Ectodermal cell (in vitro differentiated cells): ENCODE data around the gene CCDC183.
"Not testable (repeated sequence)": the region's sequence is repeated elsewhere in the genome, so short reads cannot be mapped to it uniquely, and the experiment has no call there.

Experiments used
- H3K27ac ChIP-seq: 2 replicates; pipeline ENCODE4 v1.7.0; 2013; ENCODE audit warnings: mild to moderate bottlenecking, low read depth, low read length; ENCODE audit not compliant: insufficient read depth, poor library complexity, severe bottlenecking
- H3K27me3 ChIP-seq: 2 replicates; pipeline ENCODE4 v1.7.0; 2013; ENCODE audit warnings: mild to moderate bottlenecking, low read length; ENCODE audit not compliant: insufficient read depth, control insufficient read depth, poor library complexity, severe bottlenecking
- H3K36me3 ChIP-seq: one replicate; pipeline ENCODE4 v1.7.0; 2013; ENCODE audit warnings: low read length; ENCODE audit not compliant: control insufficient read depth, insufficient read depth
- H3K4me1 ChIP-seq: one replicate; pipeline ENCODE4 v1.7.0; 2013; ENCODE audit warnings: low read length; ENCODE audit not compliant: control insufficient read depth, insufficient read depth
- H3K4me3 ChIP-seq: 2 replicates; pipeline ENCODE4 v1.7.0; 2013; ENCODE audit warnings: low read depth, low read length, control low read depth; ENCODE audit not compliant: insufficient read depth
- H3K9me3 ChIP-seq: 2 replicates; pipeline ENCODE4 v1.7.0; 2013; ENCODE audit warnings: mild to moderate bottlenecking, low read length, moderate library complexity; ENCODE audit not compliant: control insufficient read depth
- WGBS, 2 experiments: methylation state at CpG; one replicate each; pipeline ENCODE4 v1.1.7; 2013; ENCODE audit warnings: missing lambda C conversion rate in 2 of 2; 5-methylcytosine and 5-hydroxymethylcytosine counted together

Gene CCDC183

DNA sequence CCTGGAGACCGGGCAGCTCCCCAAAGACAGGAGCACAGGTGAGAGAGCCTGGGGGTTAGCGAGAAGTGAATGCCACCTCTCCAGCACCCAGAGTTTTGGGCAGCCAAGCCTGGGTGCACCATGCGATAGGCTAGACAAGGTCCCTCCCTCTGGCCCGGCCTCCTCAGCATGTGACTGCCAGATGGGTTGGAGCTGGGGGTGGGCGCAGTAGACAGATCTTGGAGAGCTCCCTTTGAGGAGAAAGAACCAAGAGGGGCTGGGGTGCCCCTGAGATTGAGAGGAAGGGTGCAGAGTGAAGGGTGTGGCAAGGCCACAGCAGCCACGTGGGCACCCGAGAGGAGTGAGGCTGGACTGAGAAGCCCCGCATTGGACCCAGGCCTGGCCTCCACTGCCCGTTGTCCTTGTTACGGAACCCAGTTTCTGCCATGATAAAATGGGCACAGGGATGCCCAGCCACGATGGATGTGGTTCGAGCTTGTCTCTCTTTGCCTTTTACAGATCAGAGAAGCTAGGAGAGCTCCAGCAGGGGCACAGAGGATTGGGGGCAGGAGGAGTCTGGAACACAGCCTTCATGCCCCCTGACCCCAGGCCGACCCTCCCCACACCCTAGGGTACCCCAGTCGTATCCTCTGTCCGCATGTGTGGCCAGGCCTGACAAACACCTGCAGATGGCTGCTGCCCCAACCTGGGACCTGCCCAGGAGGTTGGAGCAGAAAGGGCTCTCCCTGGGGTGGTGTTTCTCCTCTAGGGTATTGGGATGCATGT is 3.6 kb upstream of the CCDC183 start:
- no peaks in the 10 kb centered on the region for H3K27me3 ChIP-seq
- H3K4me1 ChIP-seq: peaks cover 28% of the 10 kb centered on the region
- H3K27ac ChIP-seq: no peak overlapping the region
- H3K4me3 ChIP-seq: no peak overlapping the region
- 94 to 95% methylated on average over 15 of the region's 15 CpGs for WGBS, 2 experiments
- H3K9me3 ChIP-seq: no peaks in the 10 kb centered on the region
- no peaks in the 10 kb centered on the region for H3K36me3 ChIP-seq

DNA sequence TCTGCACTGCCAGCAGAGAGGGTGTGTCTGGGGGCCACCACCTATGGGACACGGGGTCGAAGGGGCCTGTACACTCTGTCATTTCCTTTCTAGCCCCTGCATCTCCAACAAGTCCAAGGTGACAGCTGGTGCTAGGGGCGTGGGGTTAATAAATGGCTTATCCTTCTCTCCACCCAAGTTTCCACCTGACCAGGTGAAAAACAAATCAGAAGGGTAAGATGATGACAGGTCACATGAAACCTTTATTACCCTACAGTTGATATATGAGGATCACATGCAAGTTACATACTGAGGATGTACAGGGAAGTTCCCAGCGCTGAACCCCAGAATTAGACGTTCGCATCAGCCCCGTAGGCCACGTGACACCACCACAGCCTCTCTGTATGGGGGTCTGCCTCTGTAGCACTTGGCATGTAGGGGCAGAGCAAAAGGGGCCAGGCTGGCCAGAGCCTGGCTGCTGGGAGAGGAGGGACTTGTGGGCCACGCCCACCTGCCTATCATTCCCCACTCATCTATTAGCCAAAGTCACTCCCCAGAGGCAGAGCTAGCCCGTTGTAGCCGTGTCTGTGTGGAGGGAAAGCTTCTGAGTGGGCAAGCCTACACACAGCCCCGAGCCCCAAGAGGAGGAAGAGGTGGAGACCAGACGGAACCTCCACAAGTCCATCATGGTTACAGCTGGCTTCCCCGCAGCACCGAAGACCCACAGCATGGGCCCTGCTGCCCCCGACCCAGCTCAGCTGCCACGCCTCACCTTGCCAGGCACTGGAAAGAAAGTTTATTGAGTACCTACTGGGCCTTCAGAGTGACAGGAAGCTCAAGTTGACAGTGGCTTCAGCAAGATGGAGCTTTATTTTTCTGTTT is 2.8 kb upstream of the CCDC183 start:
- no peaks in the 10 kb centered on the region for H3K9me3 ChIP-seq
- peaks cover under 1% of the 10 kb centered on the region for H3K27me3 ChIP-seq
- H3K4me3 ChIP-seq: no peak overlapping the region
- no peaks in the 10 kb centered on the region for H3K36me3 ChIP-seq
- 91% methylated on average over 16 to 17 of the region's 17 CpGs for WGBS, 2 experiments
- H3K4me1 ChIP-seq: peaks cover 28% of the 10 kb centered on the region
- H3K27ac ChIP-seq: no peak overlapping the region

DNA sequence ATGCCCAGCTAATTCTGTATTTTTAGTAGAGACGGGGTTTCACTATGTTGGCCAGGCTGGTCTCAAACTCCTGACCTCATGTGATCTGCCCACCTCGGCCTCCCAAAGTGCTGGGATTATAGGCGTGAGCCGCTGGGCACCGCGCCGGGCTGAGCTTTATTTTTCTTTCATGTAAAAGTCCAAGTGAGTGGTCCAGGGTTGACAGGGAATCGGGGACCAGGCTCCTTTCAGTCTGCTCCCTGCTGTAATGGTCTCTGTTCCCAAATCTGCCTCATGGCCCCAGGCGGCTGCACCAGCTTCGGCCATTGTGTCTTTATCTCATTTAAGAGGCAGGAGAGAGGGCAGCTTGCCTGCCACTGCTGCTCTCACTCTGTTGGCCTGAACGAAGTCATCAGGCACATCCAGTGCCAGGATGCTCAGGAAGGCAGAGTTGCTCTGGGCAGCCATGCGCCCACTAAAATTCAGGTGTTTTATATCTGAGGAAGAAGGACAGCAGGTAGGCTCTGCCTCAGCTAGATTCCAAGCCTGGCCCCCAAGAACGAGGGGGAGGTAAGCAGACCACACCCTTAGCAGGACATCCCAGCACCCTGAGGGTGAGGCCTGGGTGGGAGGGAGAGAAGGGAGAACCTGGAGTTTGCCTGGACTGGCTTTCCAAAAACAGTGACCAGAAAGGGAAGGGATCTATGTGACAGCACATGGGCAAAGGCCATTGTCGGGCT is 1.7 kb upstream of the CCDC183 start:
- WGBS, 2 experiments: 94% methylated on average over 14 of the region's 14 CpGs
- Histone ChIP-seq H3K27me3 (peaks cover 12% of the 10 kb centered on the region), H3K27ac (no peak overlapping the region), H3K36me3 (no peaks in the 10 kb centered on the region), H3K4me1 (peaks cover 32% of the 10 kb centered on the region), H3K9me3 (no peaks in the 10 kb centered on the region), H3K4me3 (no peak overlapping the region)

DNA sequence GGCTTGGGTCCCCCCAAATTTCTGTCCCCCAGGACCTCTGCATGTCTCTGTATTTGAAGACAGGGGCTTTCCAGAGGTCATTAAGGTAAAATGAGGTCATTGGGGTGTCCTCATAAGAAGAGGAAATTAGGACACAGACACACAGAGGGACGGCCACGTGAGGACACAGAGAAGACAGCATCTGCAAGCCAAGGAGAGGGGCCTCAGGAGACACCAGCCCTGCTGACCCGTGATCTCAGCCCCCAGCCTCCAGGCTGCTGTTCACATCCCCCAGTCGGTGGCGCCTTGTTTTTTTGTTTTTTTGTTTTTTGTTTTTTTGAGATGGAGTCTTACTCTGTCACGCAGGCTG is 1.2 kb upstream of the CCDC183 start:
- WGBS, 2 experiments: 88 to 89% methylated on average over 6 of the region's 6 CpGs
- H3K9me3 ChIP-seq: no peaks in the 10 kb centered on the region
- H3K36me3 ChIP-seq: no peaks in the 10 kb centered on the region
- H3K27ac ChIP-seq: no peak overlapping the region
- H3K4me3 ChIP-seq: no peak overlapping the region
- H3K4me1 ChIP-seq: peaks cover 34% of the 10 kb centered on the region
- peaks cover 17% of the 10 kb centered on the region for H3K27me3 ChIP-seq

DNA sequence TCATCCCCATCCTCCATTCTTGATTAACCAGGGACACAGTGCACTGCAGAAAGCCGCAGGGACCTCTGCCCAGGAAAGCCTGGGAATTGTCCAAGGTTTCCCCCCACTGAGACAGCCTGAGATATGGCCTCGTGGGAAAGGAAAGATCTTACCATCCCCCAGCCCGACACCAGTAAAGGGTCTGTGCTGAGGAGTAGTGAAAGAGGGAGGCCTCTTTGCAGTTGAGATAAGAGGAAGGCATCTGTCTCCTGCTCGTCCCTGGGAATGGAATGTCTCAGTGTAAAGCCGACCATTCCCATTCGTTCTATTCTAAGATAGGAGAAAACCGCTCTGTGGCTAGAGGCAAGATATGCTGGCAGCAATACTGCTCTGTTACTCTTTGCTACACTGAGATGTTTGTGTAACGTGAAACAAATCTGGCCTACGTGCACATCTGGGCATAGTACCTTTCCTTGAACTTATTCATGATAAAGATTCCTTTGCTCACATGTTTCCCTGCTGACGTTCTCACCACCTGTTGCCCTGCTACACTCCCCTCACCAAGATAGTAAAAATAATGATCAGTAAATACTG is 723 bp downstream of the CCDC183 start:
- H3K4me1 ChIP-seq: peaks cover 32% of the 10 kb centered on the region

DNA sequence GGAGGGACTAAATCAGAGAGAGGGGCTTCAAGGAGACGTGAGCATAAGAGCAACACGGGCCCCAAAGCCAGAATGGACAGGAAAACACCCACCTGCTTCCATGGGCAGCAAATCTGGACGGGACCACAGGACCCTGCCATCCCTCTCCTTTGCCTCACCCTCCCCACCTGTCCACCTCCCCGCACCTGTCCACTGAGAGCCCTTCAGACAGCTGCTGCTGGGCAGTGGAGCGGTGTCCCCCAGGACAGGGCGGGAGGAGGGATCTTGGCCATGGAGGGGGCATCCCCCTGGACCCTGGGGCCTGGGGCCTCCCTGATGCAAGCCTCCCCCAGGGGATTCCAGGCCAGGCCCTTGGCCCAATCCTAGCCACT is 2.6 kb downstream of the CCDC183 start:
- Histone ChIP-seq H3K36me3 (no peaks in the 10 kb centered on the region), H3K27ac (no peak overlapping the region), H3K9me3 (no peaks in the 10 kb centered on the region), H3K4me3 (no peak overlapping the region), H3K4me1 (peaks cover 28% of the 10 kb centered on the region), H3K27me3 (peaks cover 20% of the 10 kb centered on the region)
- 90 to 93% methylated on average over 6 of the region's 6 CpGs for WGBS, 2 experiments

More for the DNA sequence above, 723 bp downstream of the CCDC183 start:
- Histone ChIP-seq H3K27me3 (peaks cover 17% of the 10 kb centered on the region), H3K27ac (peak overlapping the region; percentile 33)
- H3K9me3 ChIP-seq, H3K4me3 ChIP-seq, H3K36me3 ChIP-seq: not testable (repeated sequence)
- 39 to 41% methylated on average over 8 to 10 of the region's 10 CpGs for WGBS, 2 experiments

DNA sequence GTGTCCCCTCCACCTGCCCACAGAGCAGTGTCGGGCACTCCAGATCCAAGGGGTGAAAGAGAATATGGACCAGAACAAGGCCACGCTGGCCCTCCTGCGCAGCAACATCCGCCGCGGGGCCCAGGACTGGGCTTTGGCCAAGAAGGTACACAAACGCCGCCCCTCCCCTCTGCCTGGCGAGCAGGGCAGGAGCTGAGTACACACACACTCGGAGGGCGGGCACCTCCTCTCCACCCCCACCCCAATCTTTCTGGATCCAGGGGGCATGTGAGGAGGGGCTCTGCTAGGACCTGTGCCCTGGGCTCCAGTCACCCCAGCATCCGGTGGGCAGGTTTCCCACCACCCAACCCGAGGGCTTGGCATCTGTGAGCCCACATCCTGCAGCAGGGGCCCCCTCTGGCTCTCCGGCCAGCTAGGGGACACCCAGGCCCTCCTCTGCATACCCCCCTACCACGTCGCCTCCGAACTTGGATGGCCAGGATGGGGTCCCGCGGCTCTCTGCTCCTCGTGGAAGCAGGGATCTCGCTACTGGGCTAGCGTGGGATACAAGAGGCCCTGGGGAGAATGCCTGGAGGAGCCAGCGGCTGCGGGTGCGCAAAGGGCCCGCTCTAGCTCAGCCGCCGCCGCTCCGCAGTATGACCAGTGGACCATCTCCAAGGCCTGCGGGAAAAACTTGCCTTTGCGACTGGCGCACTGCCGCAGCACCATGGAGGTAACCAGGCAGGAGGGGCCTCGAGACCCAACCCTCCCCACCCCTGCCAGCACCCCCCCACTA is 3.1 kb downstream of the CCDC183 start:
- peaks cover 20% of the 10 kb centered on the region for H3K27me3 ChIP-seq
- H3K36me3 ChIP-seq: no peaks in the 10 kb centered on the region
- no peak overlapping the region for H3K27ac ChIP-seq
- peak overlapping the region; percentile 36 for H3K4me3 ChIP-seq
- 61 to 62% methylated on average over 35 of the region's 35 CpGs for WGBS, 2 experiments
- H3K4me1 ChIP-seq: peaks cover 28% of the 10 kb centered on the region
- no peaks in the 10 kb centered on the region for H3K9me3 ChIP-seq

DNA sequence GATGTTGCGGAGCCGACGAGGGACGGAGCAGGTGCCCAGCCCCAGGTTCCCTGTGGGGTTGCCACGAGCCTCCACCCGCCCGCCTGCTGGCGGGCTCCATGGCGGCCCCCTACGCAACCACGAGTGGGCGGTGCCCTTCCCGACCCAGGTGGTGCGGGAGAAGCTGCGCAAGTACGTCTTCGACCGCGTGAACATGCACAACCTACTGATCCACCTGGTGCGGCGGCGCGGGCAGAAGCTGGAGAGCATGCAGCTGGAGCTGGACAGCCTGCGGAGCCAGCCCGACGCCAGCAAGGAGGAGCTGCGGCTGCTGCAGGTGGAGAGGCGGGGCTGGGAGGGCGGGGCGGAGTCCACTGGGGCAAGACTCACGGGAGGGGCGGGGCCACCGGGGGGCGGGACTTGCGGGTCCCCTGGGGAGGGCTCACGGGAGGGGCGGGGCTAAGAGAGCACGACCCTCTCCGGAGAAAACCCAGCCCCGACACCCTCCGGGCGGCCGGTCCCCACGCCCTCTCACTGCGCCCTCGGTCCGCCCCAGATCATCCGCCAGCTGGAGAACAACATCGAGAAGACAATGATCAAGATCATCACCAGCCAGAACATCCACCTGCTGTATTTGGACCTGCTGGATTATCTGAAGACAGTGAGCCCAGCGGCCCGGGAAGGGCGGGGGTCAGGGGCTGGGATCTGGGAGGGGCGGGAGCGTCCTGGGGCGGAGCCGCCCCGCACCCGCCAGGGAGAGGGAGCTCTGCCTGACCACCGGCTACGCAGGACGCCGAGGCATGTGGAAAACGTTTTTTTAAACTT is 3.9 kb downstream of the CCDC183 start:
- Histone ChIP-seq H3K27me3 (peaks cover 20% of the 10 kb centered on the region), H3K36me3 (no peaks in the 10 kb centered on the region), H3K4me1 (peaks cover 28% of the 10 kb centered on the region), H3K27ac (no peak overlapping the region), H3K9me3 (no peaks in the 10 kb centered on the region), H3K4me3 (peak overlapping the region; percentile 36)
- 1% methylated on average over 63 of the region's 63 CpGs for WGBS, 2 experiments

DNA sequence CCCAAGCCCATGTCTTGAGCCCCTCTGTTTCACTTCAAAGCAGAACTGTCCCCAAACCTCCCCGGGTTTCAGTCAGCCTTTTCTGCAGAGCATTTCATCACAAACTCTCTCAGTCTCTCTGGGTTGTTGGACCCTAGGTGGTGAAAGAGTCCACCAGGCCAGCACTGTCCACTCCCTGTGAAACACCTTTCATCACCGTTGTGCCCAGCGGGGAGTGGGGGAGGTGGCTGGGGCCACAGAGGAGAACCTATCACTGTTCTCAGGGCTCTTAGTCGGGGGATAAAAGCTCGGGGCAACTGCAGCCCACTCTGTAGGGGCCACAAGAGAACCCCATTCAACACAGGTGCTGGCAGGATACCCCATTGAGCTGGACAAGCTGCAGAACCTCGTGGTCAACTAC is 6.2 kb downstream of the CCDC183 start:
- WGBS, 2 experiments: 90 to 91% methylated on average over 6 of the region's 6 CpGs
- no peak overlapping the region for H3K4me3 ChIP-seq
- peaks cover 18% of the 10 kb centered on the region for H3K4me1 ChIP-seq
- H3K27me3 ChIP-seq: peaks cover 20% of the 10 kb centered on the region
- no peaks in the 10 kb centered on the region for H3K36me3 ChIP-seq
- no peaks in the 10 kb centered on the region for H3K9me3 ChIP-seq
- no peak overlapping the region for H3K27ac ChIP-seq
